Astrocyte (in vitro differentiated cells and primary cell): ENCODE data around the gene FBXL4. TPM values are rescaled to one million over a fixed set of nuclear protein-coding genes. Genes with fewer than 3 reads are reported as not detected.

Experiments
- DNase-seq: peaks from one replicate; pipeline ENCODE4 v3.0.0-alpha.2; 2010; ENCODE audit warnings: low read depth
- FAIRE-seq: peaks from 2 replicates; lab custom pipeline; 2011; peaks lifted over from hg19 to GRCh38; lab: Jason Lieb, UNC
- H2AFZ ChIP-seq: 2 replicates; pipeline ENCODE4 v1.6.0; 2012; ENCODE audit warnings: low read depth, low read length, inconsistent platforms
- H3K27ac ChIP-seq: 2 replicates; pipeline ENCODE4 v1.5.1; 2011; ENCODE audit warnings: low read depth, low read length, inconsistent platforms
- H3K27me3 ChIP-seq: 2 replicates; pipeline ENCODE4 v1.6.0; 2011; ENCODE audit warnings: low read length, inconsistent platforms; ENCODE audit not compliant: insufficient read depth
- H3K36me3 ChIP-seq: 2 replicates; pipeline ENCODE4 v1.5.1; 2011; ENCODE audit warnings: low read length, inconsistent platforms; ENCODE audit not compliant: insufficient read depth
- H3K4me1 ChIP-seq: 2 replicates; pipeline ENCODE4 v1.5.1; 2011; ENCODE audit warnings: low read length, inconsistent platforms; ENCODE audit not compliant: insufficient read depth
- H3K4me2 ChIP-seq: 2 replicates; pipeline ENCODE4 v1.6.0; 2012; ENCODE audit warnings: low read length, inconsistent platforms
- H3K4me3 ChIP-seq: 2 replicates; pipeline ENCODE4 v1.5.1; 2011; ENCODE audit warnings: low read depth, mild to moderate bottlenecking, low read length, inconsistent platforms; ENCODE audit not compliant: insufficient read depth
- H3K79me2 ChIP-seq: 2 replicates; pipeline ENCODE4 v1.6.0; 2012; ENCODE audit warnings: mild to moderate bottlenecking, low read length, inconsistent platforms; ENCODE audit not compliant: insufficient read depth
- H3K9ac ChIP-seq: 2 replicates; pipeline ENCODE4 v1.6.0; 2012; ENCODE audit warnings: mild to moderate bottlenecking, low read length, inconsistent platforms
- H3K9me3 ChIP-seq: 2 replicates; pipeline ENCODE4 v1.5.1; 2012; ENCODE audit warnings: low read depth, mild to moderate bottlenecking, low read length, inconsistent platforms; ENCODE audit not compliant: insufficient read depth
- H4K20me1 ChIP-seq: 2 replicates; pipeline ENCODE4 v1.6.0; 2012; ENCODE audit warnings: low read length, inconsistent platforms; ENCODE audit not compliant: insufficient read depth
- H3K27ac Mint-ChIP-seq: one replicate; pipeline ENCODE4 v1.8.0; 2021; ENCODE audit warnings: mild to moderate bottlenecking, mixed read lengths; ENCODE audit not compliant: unreplicated experiment
- H3K27me3 Mint-ChIP-seq: one replicate; pipeline ENCODE4 v1.8.0; 2021; ENCODE audit warnings: low read depth, mixed read lengths; ENCODE audit not compliant: unreplicated experiment
- H3K36me3 Mint-ChIP-seq: one replicate; pipeline ENCODE4 v1.8.0; 2021; ENCODE audit warnings: low read depth, mixed read lengths; ENCODE audit not compliant: unreplicated experiment
- H3K4me1 Mint-ChIP-seq: one replicate; pipeline ENCODE4 v1.8.0; 2021; ENCODE audit warnings: low read depth, mixed read lengths; ENCODE audit not compliant: unreplicated experiment
- H3K4me3 Mint-ChIP-seq: one replicate; pipeline ENCODE4 v1.8.0; 2021; ENCODE audit warnings: mild to moderate bottlenecking, moderate library complexity, mixed read lengths; ENCODE audit not compliant: unreplicated experiment
- H3K9me3 Mint-ChIP-seq: one replicate; pipeline ENCODE4 v1.8.0; 2021; ENCODE audit warnings: mild to moderate bottlenecking, mixed read lengths; ENCODE audit not compliant: unreplicated experiment
- EZH2 ChIP-seq: IDR thresholded peaks from 2 replicates; pipeline ENCODE4 v1.6.1; 2012; ENCODE audit warnings: mild to moderate bottlenecking, low read length, inconsistent platforms; ENCODE audit not compliant: insufficient read depth
- total RNA-seq: library from RNA; stranded (reverse); gene quantifications from 2 replicates; pipeline ENCODE4 v1.2.1, GENCODE V29; 2021
- TF ChIP-seq, protein P1 (sequence below): IDR thresholded peaks from 2 replicates; pipeline ENCODE4 v1.5.1; 2011; ENCODE audit warnings: low read depth, mild to moderate bottlenecking, inconsistent platforms, low read length, moderate library complexity; ENCODE audit not compliant: insufficient read depth

The FBXL4 gene
- total RNA-seq, 1 donor from 2014 or later: 16.1 TPM

DNA sequence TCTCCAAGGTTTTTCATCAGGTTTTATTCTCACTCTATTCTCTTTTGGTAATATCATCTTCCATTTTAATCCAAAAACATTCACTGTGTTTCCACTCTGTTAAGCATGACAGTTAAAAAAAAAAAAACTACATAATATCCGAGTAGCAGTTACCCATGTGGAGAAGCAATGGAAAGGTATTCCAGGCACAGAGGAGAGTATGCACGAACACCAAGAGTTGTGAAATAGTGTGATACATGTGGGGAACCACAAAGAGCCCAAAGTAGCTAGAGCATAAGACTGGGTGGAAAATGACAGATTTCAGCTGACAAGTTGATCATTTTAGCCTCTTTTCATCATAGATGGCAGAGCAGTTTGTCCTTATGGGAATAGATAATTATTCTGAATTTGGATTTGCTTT, 19.9 kb upstream of the FBXL4 start:
- no peak overlapping the region for H2AFZ ChIP-seq
- no peaks in the 10 kb centered on the region for H3K27me3 Mint-ChIP-seq
- H3K27ac Mint-ChIP-seq: no peak overlapping the region
- H3K27me3 ChIP-seq: no peaks in the 10 kb centered on the region
- no peaks in the 10 kb centered on the region for H3K36me3 Mint-ChIP-seq
- H3K27ac ChIP-seq: no peak overlapping the region
- no peaks in the 10 kb centered on the region for H3K79me2 ChIP-seq
- FAIRE-seq: no peak
- H4K20me1 ChIP-seq: no peaks in the 10 kb centered on the region
- TF ChIP-seq, protein P1, sequence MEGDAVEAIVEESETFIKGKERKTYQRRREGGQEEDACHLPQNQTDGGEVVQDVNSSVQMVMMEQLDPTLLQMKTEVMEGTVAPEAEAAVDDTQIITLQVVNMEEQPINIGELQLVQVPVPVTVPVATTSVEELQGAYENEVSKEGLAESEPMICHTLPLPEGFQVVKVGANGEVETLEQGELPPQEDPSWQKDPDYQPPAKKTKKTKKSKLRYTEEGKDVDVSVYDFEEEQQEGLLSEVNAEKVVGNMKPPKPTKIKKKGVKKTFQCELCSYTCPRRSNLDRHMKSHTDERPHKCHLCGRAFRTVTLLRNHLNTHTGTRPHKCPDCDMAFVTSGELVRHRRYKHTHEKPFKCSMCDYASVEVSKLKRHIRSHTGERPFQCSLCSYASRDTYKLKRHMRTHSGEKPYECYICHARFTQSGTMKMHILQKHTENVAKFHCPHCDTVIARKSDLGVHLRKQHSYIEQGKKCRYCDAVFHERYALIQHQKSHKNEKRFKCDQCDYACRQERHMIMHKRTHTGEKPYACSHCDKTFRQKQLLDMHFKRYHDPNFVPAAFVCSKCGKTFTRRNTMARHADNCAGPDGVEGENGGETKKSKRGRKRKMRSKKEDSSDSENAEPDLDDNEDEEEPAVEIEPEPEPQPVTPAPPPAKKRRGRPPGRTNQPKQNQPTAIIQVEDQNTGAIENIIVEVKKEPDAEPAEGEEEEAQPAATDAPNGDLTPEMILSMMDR: no peak
- TF ChIP-seq EZH2: no peak
- H3K4me1 Mint-ChIP-seq: no peaks in the 10 kb centered on the region
- H3K9me3 ChIP-seq: no peaks in the 10 kb centered on the region
- H3K9me3 Mint-ChIP-seq: peaks cover 4% of the 10 kb centered on the region
- no peaks in the 10 kb centered on the region for H3K36me3 ChIP-seq
- no peak overlapping the region for H3K4me3 Mint-ChIP-seq
- H3K4me3 ChIP-seq: no peak overlapping the region
- H3K9ac ChIP-seq: no peak overlapping the region
- DNase-seq: no peak
- no peaks in the 10 kb centered on the region for H3K4me1 ChIP-seq
- H3K4me2 ChIP-seq: no peak overlapping the region

DNA sequence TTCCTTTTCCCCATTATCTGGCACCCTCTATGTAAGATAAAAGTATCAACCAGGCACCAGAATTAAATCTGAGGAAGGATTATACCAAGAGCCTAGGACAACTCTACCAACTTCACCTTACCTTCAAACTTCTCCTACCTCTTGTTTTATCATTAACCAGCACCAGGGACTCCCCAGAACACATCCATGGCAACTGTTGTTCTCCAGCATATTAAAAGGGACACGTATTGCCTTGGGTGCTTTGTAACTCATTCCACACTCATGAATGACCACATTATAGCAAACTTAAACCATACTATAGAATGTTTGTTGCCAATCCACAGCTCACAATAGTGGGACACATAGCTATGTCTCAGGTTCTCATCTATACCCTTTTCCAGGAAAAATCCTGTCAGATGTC, 11.9 kb upstream of the FBXL4 start:
- TF ChIP-seq, protein P1: no peak
- no peak for TF ChIP-seq EZH2
- DNase-seq (no peak), FAIRE-seq (no peak)
- H3K4me3 Mint-ChIP-seq: no peak overlapping the region
- Histone ChIP-seq H3K9ac (no peak overlapping the region), H2AFZ (no peak overlapping the region), H3K4me3 (no peak overlapping the region), H3K27me3 (no peaks in the 10 kb centered on the region), H3K36me3 (no peaks in the 10 kb centered on the region), H3K9me3 (no peaks in the 10 kb centered on the region), H3K4me1 (peaks cover 6% of the 10 kb centered on the region), H3K27ac (no peak overlapping the region), H3K79me2 (no peaks in the 10 kb centered on the region), H3K4me2 (no peak overlapping the region), H4K20me1 (no peaks in the 10 kb centered on the region)
- no peaks in the 10 kb centered on the region for H3K4me1 Mint-ChIP-seq
- H3K9me3 Mint-ChIP-seq: no peaks in the 10 kb centered on the region
- H3K36me3 Mint-ChIP-seq: no peaks in the 10 kb centered on the region
- no peak overlapping the region for H3K27ac Mint-ChIP-seq
- H3K27me3 Mint-ChIP-seq: no peaks in the 10 kb centered on the region

DNA sequence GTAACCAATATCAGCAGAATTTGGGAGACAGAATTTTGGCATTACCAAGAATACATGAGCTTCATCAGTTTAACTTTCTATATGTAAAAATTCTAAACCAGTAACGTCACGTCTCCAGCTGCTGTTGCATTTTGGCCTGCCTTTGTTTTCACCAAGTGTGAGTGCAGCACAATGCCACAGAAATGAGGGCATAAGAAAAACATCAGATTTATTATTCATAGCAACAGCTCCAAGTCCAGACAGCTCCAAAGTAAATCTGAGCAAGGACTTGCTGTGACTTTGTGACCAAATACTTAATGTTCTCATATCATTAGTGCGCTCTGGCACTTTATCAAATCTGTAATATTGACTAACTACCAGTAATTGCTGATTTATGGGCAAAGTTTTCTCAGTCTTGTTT, 11.0 kb upstream of the FBXL4 start:
- no peaks in the 10 kb centered on the region for H3K27me3 Mint-ChIP-seq
- Histone ChIP-seq H3K27ac (no peak overlapping the region), H3K27me3 (no peaks in the 10 kb centered on the region), H3K9ac (no peak overlapping the region), H3K9me3 (no peaks in the 10 kb centered on the region), H2AFZ (no peak overlapping the region), H3K36me3 (no peaks in the 10 kb centered on the region), H3K79me2 (no peaks in the 10 kb centered on the region), H3K4me2 (no peak overlapping the region), H3K4me3 (no peak overlapping the region), H3K4me1 (peaks cover 6% of the 10 kb centered on the region), H4K20me1 (no peaks in the 10 kb centered on the region)
- H3K9me3 Mint-ChIP-seq: no peaks in the 10 kb centered on the region
- DNase-seq (no peak), FAIRE-seq (no peak)
- no peaks in the 10 kb centered on the region for H3K4me1 Mint-ChIP-seq
- no peak overlapping the region for H3K4me3 Mint-ChIP-seq
- no peaks in the 10 kb centered on the region for H3K36me3 Mint-ChIP-seq
- TF ChIP-seq, protein P1: no peak
- no peak for TF ChIP-seq EZH2
- no peak overlapping the region for H3K27ac Mint-ChIP-seq
